Fibroblast of pulmonary artery (primary cell): ENCODE results near the gene RAB40C.

Source experiments
- DNase-seq: peaks from one replicate; pipeline ENCODE4 v3.0.0-alpha.2; 2010; ENCODE audit warnings: low read depth
- H3K4me3 ChIP-seq: replicated peaks from 2 replicates; pipeline ENCODE4 v1.5.1; 2011; ENCODE audit warnings: low read depth, mild to moderate bottlenecking, control low read depth, low read length, moderate library complexity
- CTCF ChIP-seq: IDR thresholded peaks from 2 replicates; pipeline ENCODE4 v1.5.1; 2011; ENCODE audit warnings: mild to moderate bottlenecking, control low read depth, low read length, inconsistent platforms; ENCODE audit errors: missing control alignments

RAB40C gene

GRCh38 chr16:555528-556473 lies 34.1 kb upstream of the RAB40C start:
- DNase-seq: no peak
- no peak for TF ChIP-seq CTCF
- no peak overlapping the region for H3K4me3 ChIP-seq

- no peak for DNase-seq
- TF ChIP-seq CTCF: no peak
- H3K4me3 ChIP-seq: no peak overlapping the region
Observed at GRCh38 chr16:556474-557173, 33.2 kb upstream of the RAB40C start.

- no peak for DNase-seq
- no peak for TF ChIP-seq CTCF
Observed at GRCh38 chr16:557463-558297, 32.2 kb upstream of the RAB40C start.

GRCh38 chr16:558298-559020 lies 31.4 kb upstream of the RAB40C start:
- no peak overlapping the region for H3K4me3 ChIP-seq
- TF ChIP-seq CTCF: no peak
- no peak for DNase-seq

More at GRCh38 chr16:557463-558297, 32.2 kb upstream of the RAB40C start:
- H3K4me3 ChIP-seq: no peak overlapping the region

GRCh38 chr16:559021-559380 lies 30.9 kb upstream of the RAB40C start:
- DNase-seq: no peak

More at GRCh38 chr16:559021-559380, 30.9 kb upstream of the RAB40C start:
- TF ChIP-seq CTCF: no peak
- H3K4me3 ChIP-seq: no peak overlapping the region
